ENCODE results near the gene IPPK. TPM values are rescaled to one million over a fixed set of nuclear protein-coding genes. Genes with fewer than 3 reads are reported as not detected.

The IPPK gene
- total and polyA plus RNA-seq, 4 donors = 9.5 to 19.8 (median 13.8) TPM

DNA sequence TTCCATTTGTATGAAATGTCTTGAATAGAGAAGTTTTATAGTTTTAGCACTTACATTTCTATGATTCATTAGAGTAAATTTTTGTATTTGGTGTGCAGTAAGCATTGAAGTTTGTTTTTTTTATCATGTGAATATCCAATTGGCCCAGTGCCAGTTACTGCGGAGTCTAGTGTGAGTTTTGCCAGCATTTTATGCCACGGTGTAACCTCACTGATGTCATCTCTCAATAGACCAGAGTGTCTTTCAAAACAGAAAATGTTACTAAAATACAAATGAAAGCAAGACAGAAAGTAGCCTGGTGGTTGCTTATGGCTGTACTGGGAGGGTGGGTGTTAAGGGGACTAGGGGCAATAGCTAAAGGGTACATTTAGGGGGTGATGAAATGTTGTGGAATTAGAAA lies 62.8 kb downstream of the IPPK start:
- Histone ChIP-seq H3K4me3 (ENCODE audit: low read depth, low read length) (no peak overlapping the region), H3K4me1 (ENCODE audit: control insufficient read depth, insufficient read depth, low read length) (peaks cover 23% of the 10 kb centered on the region), H3K27ac (ENCODE audit: low read depth, low read length) (peak overlapping the region; percentile 82), H3K9me3 (ENCODE audit: control insufficient read depth, insufficient read depth, low read length) (peaks cover 6% of the 10 kb centered on the region), H3K36me3 (ENCODE audit: control insufficient read depth, insufficient read depth, low read length) (peaks cover 16% of the 10 kb centered on the region), H3K27me3 (ENCODE audit: control insufficient read depth, insufficient read depth, low read length) (no peaks in the 10 kb centered on the region)
- DNase-seq (ENCODE audit: low read depth in 4 of 6, low spot score in 6 of 6) = peak in 1 of 6 donors; percentile 28
- no CpG with 5 or more reads among the region's 2 CpGs for WGBS (ENCODE audit: insufficient coverage)

DNA sequence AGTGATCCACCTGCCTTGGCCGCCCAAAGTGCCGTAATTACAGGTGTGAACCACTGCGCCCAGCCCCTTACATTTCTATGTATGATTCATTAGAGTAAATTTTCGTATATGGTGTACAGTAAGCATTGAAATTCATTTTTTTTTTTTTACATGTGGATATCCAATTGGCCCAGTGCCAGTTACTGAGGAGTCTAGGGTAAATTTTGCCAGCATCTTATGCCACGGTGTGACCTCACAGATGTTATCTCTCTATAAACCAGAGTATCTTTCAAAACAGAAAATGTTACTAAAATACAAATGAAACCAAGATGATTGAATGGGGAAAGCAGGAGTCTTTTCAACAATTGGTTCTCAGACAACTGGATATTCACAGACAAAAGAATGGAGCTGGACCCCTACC lies 64.7 kb downstream of the IPPK start:
- H3K36me3 ChIP-seq (ENCODE audit: control insufficient read depth, insufficient read depth, low read length) = no peaks in the 10 kb centered on the region
- no peak overlapping the region for H3K27ac ChIP-seq (ENCODE audit: low read depth, low read length)
- DNase-seq (ENCODE audit: low read depth in 4 of 6, low spot score in 6 of 6) = no peak
- H3K4me3 ChIP-seq (ENCODE audit: low read depth, low read length) = no peak overlapping the region
- H3K4me1 ChIP-seq (ENCODE audit: control insufficient read depth, insufficient read depth, low read length) = peaks cover 17% of the 10 kb centered on the region
- 100% methylated on average over 1 of the region's 5 CpGs for WGBS (ENCODE audit: insufficient coverage)
- peaks cover 6% of the 10 kb centered on the region for H3K9me3 ChIP-seq (ENCODE audit: control insufficient read depth, insufficient read depth, low read length)
- H3K27me3 ChIP-seq (ENCODE audit: control insufficient read depth, insufficient read depth, low read length) = no peaks in the 10 kb centered on the region

DNA sequence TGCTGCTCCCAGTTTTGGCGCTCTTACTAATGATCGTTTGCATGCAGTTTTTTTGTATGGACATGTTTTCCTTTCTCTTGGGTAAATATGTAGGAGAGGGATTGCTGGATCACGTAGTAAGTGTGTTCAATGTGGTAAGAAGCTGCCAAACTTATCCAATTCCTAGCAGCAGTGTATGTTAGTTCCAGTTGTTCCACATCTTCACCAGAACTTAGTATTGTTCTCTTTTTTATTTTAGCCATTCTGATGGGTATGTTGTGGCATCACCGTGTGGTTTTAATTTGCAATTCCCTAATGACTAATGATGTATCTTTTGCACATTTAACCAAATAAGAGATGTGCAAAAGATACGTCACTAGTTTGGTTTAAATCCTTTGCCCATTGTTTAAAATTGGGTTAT lies 65.9 kb downstream of the IPPK start:
- no peak overlapping the region for H3K27ac ChIP-seq (ENCODE audit: low read depth, low read length)

DNA sequence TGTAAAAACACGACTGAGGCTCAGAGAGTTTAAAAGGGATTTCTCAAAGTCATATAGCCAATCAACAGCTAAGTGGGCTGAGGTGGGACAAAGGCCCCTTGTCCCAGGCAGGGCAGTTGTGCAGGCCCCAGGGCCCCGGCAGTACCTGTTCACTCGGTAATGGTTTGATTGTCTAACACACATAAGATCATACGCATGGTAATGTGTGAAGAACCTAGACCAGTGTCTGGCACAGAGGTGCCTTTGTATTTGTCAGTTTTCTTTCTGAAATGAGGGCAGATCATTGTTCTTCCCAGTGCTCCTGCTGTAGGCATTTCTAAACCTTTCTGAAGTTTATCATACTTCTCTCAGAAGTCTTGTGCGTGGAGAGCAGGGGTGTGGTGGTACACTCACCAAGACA lies 66.8 kb downstream of the IPPK start:
- 93% methylated on average over 3 of the region's 5 CpGs for WGBS (ENCODE audit: insufficient coverage)
- no peaks in the 10 kb centered on the region for H3K27me3 ChIP-seq (ENCODE audit: control insufficient read depth, insufficient read depth, low read length)
- H3K36me3 ChIP-seq (ENCODE audit: control insufficient read depth, insufficient read depth, low read length) = no peaks in the 10 kb centered on the region
- H3K4me3 ChIP-seq (ENCODE audit: low read depth, low read length) = no peak overlapping the region
- no peak for DNase-seq (ENCODE audit: low read depth in 4 of 6, low spot score in 6 of 6)
- no peak overlapping the region for H3K27ac ChIP-seq (ENCODE audit: low read depth, low read length)
- peaks cover 6% of the 10 kb centered on the region for H3K9me3 ChIP-seq (ENCODE audit: control insufficient read depth, insufficient read depth, low read length)
- peaks cover 4% of the 10 kb centered on the region for H3K4me1 ChIP-seq (ENCODE audit: control insufficient read depth, insufficient read depth, low read length)

More for the DNA sequence above, 65.9 kb downstream of the IPPK start:
- H3K36me3 ChIP-seq (ENCODE audit: control insufficient read depth, insufficient read depth, low read length) = no peaks in the 10 kb centered on the region
- H3K4me1 ChIP-seq (ENCODE audit: control insufficient read depth, insufficient read depth, low read length) = peaks cover 8% of the 10 kb centered on the region
- no peaks in the 10 kb centered on the region for H3K27me3 ChIP-seq (ENCODE audit: control insufficient read depth, insufficient read depth, low read length)
- 79% methylated on average over 2 of the region's 5 CpGs for WGBS (ENCODE audit: insufficient coverage)
- no peak overlapping the region for H3K4me3 ChIP-seq (ENCODE audit: low read depth, low read length)
- peaks cover 6% of the 10 kb centered on the region for H3K9me3 ChIP-seq (ENCODE audit: control insufficient read depth, insufficient read depth, low read length)
- no peak for DNase-seq (ENCODE audit: low read depth in 4 of 6, low spot score in 6 of 6)

DNA sequence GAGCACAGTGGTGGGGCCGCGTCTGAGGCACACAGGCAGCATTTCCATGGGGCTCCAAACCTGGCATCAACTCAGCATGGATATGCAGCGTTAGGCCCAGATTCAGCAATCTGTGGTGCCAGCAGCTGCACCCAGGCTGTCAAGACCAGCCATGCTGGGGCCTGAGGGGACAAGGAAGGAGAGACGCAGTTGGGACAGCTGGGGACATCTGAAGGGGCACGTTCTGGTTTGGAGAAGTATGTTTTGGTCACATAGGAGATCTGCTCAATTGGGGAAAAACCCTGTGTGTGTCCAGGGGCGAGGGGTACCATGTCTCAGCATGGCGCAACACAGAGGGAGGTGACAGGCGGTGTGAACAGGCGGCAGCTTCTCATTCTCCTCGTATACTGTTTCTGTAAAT lies 67.5 kb downstream of the IPPK start:
- Histone ChIP-seq H3K27me3 (ENCODE audit: control insufficient read depth, insufficient read depth, low read length) (no peaks in the 10 kb centered on the region), H3K27ac (ENCODE audit: low read depth, low read length) (no peak overlapping the region), H3K4me1 (ENCODE audit: control insufficient read depth, insufficient read depth, low read length) (no peaks in the 10 kb centered on the region), H3K36me3 (ENCODE audit: control insufficient read depth, insufficient read depth, low read length) (no peaks in the 10 kb centered on the region), H3K9me3 (ENCODE audit: control insufficient read depth, insufficient read depth, low read length) (peaks cover 6% of the 10 kb centered on the region), H3K4me3 (ENCODE audit: low read depth, low read length) (no peak overlapping the region)
- WGBS (ENCODE audit: insufficient coverage) = 82% methylated on average over 6 of the region's 10 CpGs
- no peak for DNase-seq (ENCODE audit: low read depth in 4 of 6, low spot score in 6 of 6)

DNA sequence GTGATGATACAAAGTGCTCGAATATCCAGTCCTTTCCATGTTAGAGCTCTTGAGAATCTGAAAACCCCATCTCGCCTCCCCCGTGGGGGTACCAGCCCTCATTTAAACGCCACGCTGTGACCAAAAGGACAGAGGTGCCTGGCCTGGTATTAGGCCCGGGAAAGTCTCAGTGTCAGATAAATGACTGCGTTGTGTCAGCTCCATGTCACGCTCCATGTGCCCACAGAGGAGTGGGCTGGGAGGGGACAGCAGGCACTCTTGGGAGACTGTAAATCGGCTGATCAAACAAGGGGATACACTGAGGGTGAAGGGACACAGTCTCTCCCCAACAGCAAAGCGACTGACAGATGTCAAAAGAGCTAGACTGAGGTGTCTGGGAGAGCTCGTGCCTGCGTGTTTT lies 68.5 kb downstream of the IPPK start:
- peaks cover 6% of the 10 kb centered on the region for H3K9me3 ChIP-seq (ENCODE audit: control insufficient read depth, insufficient read depth, low read length)
- H3K27me3 ChIP-seq (ENCODE audit: control insufficient read depth, insufficient read depth, low read length) = no peaks in the 10 kb centered on the region
- H3K4me1 ChIP-seq (ENCODE audit: control insufficient read depth, insufficient read depth, low read length) = no peaks in the 10 kb centered on the region
- no peaks in the 10 kb centered on the region for H3K36me3 ChIP-seq (ENCODE audit: control insufficient read depth, insufficient read depth, low read length)
- peak overlapping the region; percentile 84 for H3K27ac ChIP-seq (ENCODE audit: low read depth, low read length)
- DNase-seq (ENCODE audit: low read depth in 4 of 6, low spot score in 6 of 6) = no peak
- no peak overlapping the region for H3K4me3 ChIP-seq (ENCODE audit: low read depth, low read length)
- WGBS (ENCODE audit: insufficient coverage) = 83% methylated on average over 11 of the region's 12 CpGs

DNA sequence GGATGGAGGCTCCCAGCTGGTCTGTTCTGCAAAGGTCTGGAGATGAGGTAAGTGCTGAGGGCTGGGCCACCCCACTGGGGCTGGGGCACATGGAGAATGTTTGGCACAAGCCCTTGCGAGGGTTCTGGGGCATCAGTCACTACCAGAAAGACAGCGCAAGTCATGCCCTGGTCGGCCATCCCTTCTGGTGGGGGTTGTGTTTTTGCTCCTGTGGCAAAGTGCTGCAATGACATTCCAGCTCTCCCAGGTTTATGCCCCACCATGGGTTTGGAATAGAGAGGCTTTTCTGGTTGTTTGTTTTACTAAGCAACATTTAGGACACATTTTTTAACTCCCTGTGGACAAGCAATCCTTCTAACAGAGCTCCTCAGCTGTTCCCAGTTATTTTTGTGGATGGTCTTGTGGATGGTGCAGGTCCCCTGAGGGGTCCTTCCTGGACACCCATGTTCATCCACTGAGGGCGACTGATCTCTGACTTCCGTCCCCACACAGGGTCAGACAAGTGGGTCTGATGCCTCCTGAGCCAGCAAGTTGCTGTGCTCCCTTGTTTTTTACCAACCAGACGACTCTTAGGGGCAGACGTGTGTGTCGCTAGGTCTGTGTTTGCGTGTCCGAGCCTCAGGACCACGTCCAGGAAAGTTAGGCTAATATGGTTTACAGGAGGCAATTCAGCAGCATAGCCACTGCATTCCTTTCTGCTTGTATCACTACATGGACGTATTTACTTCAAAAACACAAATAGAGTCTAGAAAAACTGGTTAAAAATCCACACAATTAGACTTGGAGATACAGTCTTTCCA lies 69.3 kb downstream of the IPPK start:
- DNase-seq (ENCODE audit: low read depth in 4 of 6, low spot score in 6 of 6) = no peak
- WGBS (ENCODE audit: insufficient coverage) = 88% methylated on average over 7 of the region's 12 CpGs
- Histone ChIP-seq H3K4me3 (ENCODE audit: low read depth, low read length) (no peak overlapping the region), H3K4me1 (ENCODE audit: control insufficient read depth, insufficient read depth, low read length) (no peaks in the 10 kb centered on the region), H3K27ac (ENCODE audit: low read depth, low read length) (peak overlapping the region; percentile 84), H3K36me3 (ENCODE audit: control insufficient read depth, insufficient read depth, low read length) (no peaks in the 10 kb centered on the region), H3K9me3 (ENCODE audit: control insufficient read depth, insufficient read depth, low read length) (peaks cover 4% of the 10 kb centered on the region), H3K27me3 (ENCODE audit: control insufficient read depth, insufficient read depth, low read length) (no peaks in the 10 kb centered on the region)

DNA sequence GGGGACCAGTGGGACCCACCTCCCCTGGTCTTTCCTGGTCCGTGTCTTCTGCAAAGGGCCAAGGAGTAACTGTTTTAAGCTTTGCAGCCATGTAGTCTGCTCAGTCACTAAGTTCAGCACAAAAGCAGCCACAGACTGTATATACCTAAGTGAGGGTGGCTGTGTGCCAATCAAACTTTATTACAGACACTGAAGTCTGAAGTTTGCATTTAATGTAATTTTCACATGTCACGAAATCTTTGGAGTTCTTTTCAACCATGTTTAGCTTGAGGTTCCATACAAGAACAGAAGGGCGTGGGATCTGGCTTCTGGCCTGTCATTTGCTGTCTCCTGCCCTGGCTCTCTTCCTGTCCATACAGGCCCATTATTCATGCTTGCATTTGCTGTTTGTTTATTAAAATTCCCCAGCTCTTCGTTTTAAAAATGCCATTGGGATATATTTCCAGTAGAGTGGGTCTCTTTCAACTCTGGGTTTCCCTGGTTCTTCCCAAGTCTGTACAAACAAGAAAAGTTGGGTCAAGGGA lies 69.9 kb downstream of the IPPK start:
- H3K4me3 ChIP-seq (ENCODE audit: low read depth, low read length) = no peak overlapping the region
- H3K27me3 ChIP-seq (ENCODE audit: control insufficient read depth, insufficient read depth, low read length) = no peaks in the 10 kb centered on the region
- no peak for DNase-seq (ENCODE audit: low read depth in 4 of 6, low spot score in 6 of 6)
- H3K27ac ChIP-seq (ENCODE audit: low read depth, low read length) = peak overlapping the region; percentile 84
- no peaks in the 10 kb centered on the region for H3K4me1 ChIP-seq (ENCODE audit: control insufficient read depth, insufficient read depth, low read length)
- 89% methylated on average over 3 of the region's 4 CpGs for WGBS (ENCODE audit: insufficient coverage)
- H3K36me3 ChIP-seq (ENCODE audit: control insufficient read depth, insufficient read depth, low read length) = no peaks in the 10 kb centered on the region
- peaks cover 4% of the 10 kb centered on the region for H3K9me3 ChIP-seq (ENCODE audit: control insufficient read depth, insufficient read depth, low read length)

DNA sequence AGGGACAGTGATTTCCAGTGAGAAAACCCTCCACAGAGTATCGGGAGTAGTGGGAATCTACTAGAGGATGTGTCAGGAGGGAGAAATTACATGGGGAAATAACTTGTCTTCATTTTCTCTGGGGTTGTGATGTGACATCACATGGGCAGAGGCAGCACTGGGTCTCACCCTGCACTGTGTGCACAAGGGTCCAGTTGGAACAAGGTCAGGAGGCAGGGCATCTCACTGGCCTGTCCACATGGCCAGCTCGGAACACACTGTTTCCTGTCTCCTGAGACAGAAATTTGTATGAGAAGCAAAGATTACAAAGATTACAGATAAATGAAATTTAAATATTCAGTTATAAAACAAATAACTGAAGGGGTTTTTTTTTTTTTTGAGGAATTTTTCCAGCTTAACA lies 71.5 kb downstream of the IPPK start:
- no peaks in the 10 kb centered on the region for H3K9me3 ChIP-seq (ENCODE audit: control insufficient read depth, insufficient read depth, low read length)
- no peak overlapping the region for H3K4me3 ChIP-seq (ENCODE audit: low read depth, low read length)
- no peaks in the 10 kb centered on the region for H3K36me3 ChIP-seq (ENCODE audit: control insufficient read depth, insufficient read depth, low read length)
- no CpG with 5 or more reads among the region's 2 CpGs for WGBS (ENCODE audit: insufficient coverage)
- no peak for DNase-seq (ENCODE audit: low read depth in 4 of 6, low spot score in 6 of 6)
- no peaks in the 10 kb centered on the region for H3K4me1 ChIP-seq (ENCODE audit: control insufficient read depth, insufficient read depth, low read length)
- H3K27ac ChIP-seq (ENCODE audit: low read depth, low read length) = no peak overlapping the region
- no peaks in the 10 kb centered on the region for H3K27me3 ChIP-seq (ENCODE audit: control insufficient read depth, insufficient read depth, low read length)

DNA sequence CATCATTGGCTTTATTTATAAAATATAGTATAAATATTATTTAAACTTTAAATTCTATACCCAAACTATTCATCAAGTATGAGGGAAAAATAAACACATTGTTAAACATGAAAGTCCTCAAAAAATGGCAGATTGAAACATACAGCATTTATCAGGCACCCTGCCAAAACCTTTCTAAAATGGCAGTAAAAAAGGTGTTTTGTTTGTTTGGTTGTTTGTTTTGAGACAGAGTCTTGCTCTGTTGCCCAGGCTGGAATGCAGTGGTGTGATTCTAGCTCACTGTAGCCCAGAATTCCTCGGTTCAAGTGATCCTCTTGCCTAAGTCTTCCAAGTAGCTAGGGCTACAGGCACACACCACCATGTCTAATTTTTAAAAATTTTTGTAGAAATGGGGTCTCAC lies 74.0 kb downstream of the IPPK start:
- H3K4me3 ChIP-seq (ENCODE audit: low read depth, low read length) = no peak overlapping the region
- H3K27ac ChIP-seq (ENCODE audit: low read depth, low read length) = no peak overlapping the region
- no peaks in the 10 kb centered on the region for H3K9me3 ChIP-seq (ENCODE audit: control insufficient read depth, insufficient read depth, low read length)
- H3K4me1 ChIP-seq (ENCODE audit: control insufficient read depth, insufficient read depth, low read length) = no peaks in the 10 kb centered on the region
- no peaks in the 10 kb centered on the region for H3K36me3 ChIP-seq (ENCODE audit: control insufficient read depth, insufficient read depth, low read length)
- no peak for DNase-seq (ENCODE audit: low read depth in 4 of 6, low spot score in 6 of 6)
- H3K27me3 ChIP-seq (ENCODE audit: control insufficient read depth, insufficient read depth, low read length) = no peaks in the 10 kb centered on the region
- WGBS (ENCODE audit: insufficient coverage) = no CpG with 5 or more reads among the region's 1 CpG

Data from spinal cord (tissue), 10 donors.